SU-DHL-6 (cell line): ENCODE data around the gene NRF1.
"Not testable (repeated sequence)": the region's sequence is repeated elsewhere in the genome, so short reads cannot be mapped to it uniquely, and the experiment has no call there.

Experiments used
- H2AFZ ChIP-seq: fragments of 200-600 bp; sonication (generic); 2 replicates; pipeline ENCODE4 v1.6.1; 2014; ENCODE audit warnings: low read depth, mild to moderate bottlenecking, moderate library complexity, mixed read lengths, antibody characterized with exemption, low read length; ENCODE audit not compliant: severe bottlenecking
- H3F3A ChIP-seq: fragments of 200-600 bp; shearing (Covaris generic); 2 replicates; pipeline ENCODE4 v1.6.0; 2016; ENCODE audit warnings: antibody characterized with exemption, mild to moderate bottlenecking; ENCODE audit not compliant: insufficient read depth
- H3K27ac ChIP-seq: fragments of 200-600 bp; sonication (generic); 2 replicates; pipeline ENCODE4 v1.5.1; 2016; ENCODE audit warnings: low read depth, mild to moderate bottlenecking, low read length, moderate library complexity, mixed read lengths
- H3K27me3 ChIP-seq: fragments of 200-600 bp; sonication (generic), shearing (Covaris generic); 2 replicates; pipeline ENCODE4 v1.6.0; 2014; ENCODE audit warnings: mild to moderate bottlenecking, low read length
- H3K36me3 ChIP-seq: fragments of 200-600 bp; sonication (generic); 2 replicates; pipeline ENCODE4 v1.6.1; 2014; ENCODE audit warnings: mild to moderate bottlenecking, low read length, mixed read lengths
- H3K4me2 ChIP-seq: fragments of 300-600, 200-600 bp; shearing (Covaris generic), sonication (generic); 2 replicates; pipeline ENCODE4 v1.6.0; 2014; ENCODE audit warnings: low read length, low read depth, mild to moderate bottlenecking; ENCODE audit not compliant: poor library complexity, severe bottlenecking
- H3K4me3 ChIP-seq: fragments of 200-600 bp; sonication (generic); 2 replicates; pipeline ENCODE4 v1.5.1; 2014; ENCODE audit warnings: antibody characterized with exemption, low read length, mild to moderate bottlenecking, mixed read lengths; ENCODE audit not compliant: insufficient read depth, poor library complexity, severe bottlenecking
- H3K79me2 ChIP-seq: fragments of 200-600 bp; sonication (generic); 2 replicates; pipeline ENCODE4 v1.6.1; 2014; ENCODE audit warnings: mild to moderate bottlenecking, low read length, moderate library complexity; ENCODE audit not compliant: insufficient read depth
- H3K9ac ChIP-seq: fragments of 200-600 bp; sonication (generic); 2 replicates; pipeline ENCODE4 v1.7.0; 2014; ENCODE audit warnings: mild to moderate bottlenecking, low read length
- H3K9me2 ChIP-seq: fragments of 200-600 bp; sonication (generic); replicated peaks from 2 replicates; pipeline ENCODE4 v1.6.1; 2014; ENCODE audit warnings: low read length; ENCODE audit not compliant: insufficient read depth
- H3K9me3 ChIP-seq: fragments of 200-600 bp; sonication (generic); 2 replicates; pipeline ENCODE4 v1.6.1; 2014; ENCODE audit warnings: low read length, mixed read lengths; ENCODE audit not compliant: insufficient read depth
- H4K20me1 ChIP-seq: fragments of 200-600 bp; sonication (generic); 2 replicates; pipeline ENCODE4 v1.6.1; 2014; ENCODE audit warnings: low read depth, mild to moderate bottlenecking, antibody characterized with exemption, low read length, moderate library complexity, mixed read lengths
- CTCF ChIP-seq: fragments of 200-600 bp; sonication (generic); IDR thresholded peaks from one replicate; pipeline ENCODE4 v1.5.1; 2017; ENCODE audit warnings: antibody characterized with exemption, mild to moderate bottlenecking, low read length, moderate library complexity; ENCODE audit not compliant: insufficient read depth, poor library complexity, severe bottlenecking
- EZH2phosphoT487 ChIP-seq: fragments of 200-600 bp; sonication (generic), shearing (Covaris generic); conservative IDR thresholded peaks from 2 replicates; pipeline ENCODE4 v1.6.1; 2018; ENCODE audit warnings: mild to moderate bottlenecking, antibody characterized with exemption, low read length, moderate library complexity, mixed read lengths

NRF1 gene

DNA sequence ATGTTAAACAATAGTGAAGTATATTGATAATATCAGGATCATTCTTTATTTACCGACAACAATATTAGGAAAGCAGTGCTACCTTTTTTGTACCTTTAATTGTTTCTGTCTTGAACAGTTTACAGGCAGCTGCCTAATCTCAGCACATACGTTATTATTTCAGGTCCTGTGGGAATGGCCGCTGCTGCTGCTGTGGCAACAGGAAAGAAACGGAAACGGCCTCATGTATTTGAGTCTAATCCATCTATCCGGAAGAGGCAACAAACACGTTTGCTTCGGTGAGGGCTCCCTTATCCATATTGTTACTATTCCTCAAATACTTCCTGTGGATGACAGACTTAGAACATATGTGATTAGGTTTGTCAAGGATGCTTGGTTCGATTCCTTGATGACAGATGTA, 59.7 kb downstream of the NRF1 start:
- Histone ChIP-seq H4K20me1 (no peaks in the 10 kb centered on the region; the same call in 1 of the 2 replicates), H3K9ac (no peak overlapping the region), H3K36me3 (peaks cover 19% of the 10 kb centered on the region), H3K27ac (no peak overlapping the region), H3F3A (no peaks in the 10 kb centered on the region), H2AFZ (no peak overlapping the region), H3K9me3 (no peaks in the 10 kb centered on the region), H3K79me2 (no peaks in the 10 kb centered on the region), H3K4me2 (no peak overlapping the region), H3K27me3 (no peaks in the 10 kb centered on the region), H3K4me3 (no peak overlapping the region), H3K9me2 (no peaks in the 10 kb centered on the region)
- TF ChIP-seq EZH2phosphoT487, result no peak
- no peak for TF ChIP-seq CTCF

DNA sequence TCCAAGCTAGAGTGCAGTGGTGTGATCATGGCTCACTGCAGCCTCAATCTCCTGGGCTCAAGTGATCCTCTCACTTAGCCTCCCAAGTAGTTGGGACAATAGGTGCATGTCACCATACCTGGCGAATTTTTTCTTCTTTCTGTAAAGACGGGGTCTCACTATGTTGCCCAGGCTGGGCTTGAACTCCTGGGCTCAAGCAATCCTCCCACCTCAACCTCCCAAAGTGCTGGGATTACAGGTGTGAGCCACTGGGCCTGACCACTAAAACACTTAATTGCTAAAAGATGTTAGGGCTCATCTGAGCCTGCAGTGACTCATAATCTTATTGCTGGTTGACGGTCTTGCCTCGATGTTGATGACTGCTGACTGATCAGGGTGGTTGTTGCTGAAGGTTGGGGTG, 63.0 kb downstream of the NRF1 start:
- H3K27me3 ChIP-seq, H3K4me3 ChIP-seq, H3K9me3 ChIP-seq, H3K9me2 ChIP-seq, H3K27ac ChIP-seq, H4K20me1 ChIP-seq, H2AFZ ChIP-seq, H3K9ac ChIP-seq, H3K79me2 ChIP-seq, H3F3A ChIP-seq, H3K4me2 ChIP-seq: not testable (repeated sequence)
- H3K36me3 ChIP-seq, result peaks cover 23% of the 10 kb centered on the region

GRCh38 chr7:129675521-129675920, 64.0 kb downstream of the NRF1 start:
- no peak overlapping the region for H3K27ac ChIP-seq
- H3F3A ChIP-seq, result no peaks in the 10 kb centered on the region
- TF ChIP-seq CTCF (no peak), EZH2phosphoT487 (no peak)
- no peak overlapping the region for H3K4me3 ChIP-seq
- no peaks in the 10 kb centered on the region for H3K9me2 ChIP-seq
- no peaks in the 10 kb centered on the region for H4K20me1 ChIP-seq
- H3K36me3 ChIP-seq, result peaks cover 23% of the 10 kb centered on the region
- no peak overlapping the region for H3K4me2 ChIP-seq
- no peaks in the 10 kb centered on the region for H3K79me2 ChIP-seq
- no peak overlapping the region for H3K9ac ChIP-seq
- H2AFZ ChIP-seq, result no peak overlapping the region
- H3K27me3 ChIP-seq, result no peaks in the 10 kb centered on the region
- no peaks in the 10 kb centered on the region for H3K9me3 ChIP-seq

- no peak overlapping the region for H2AFZ ChIP-seq
- TF ChIP-seq EZH2phosphoT487, result no peak
- no peak overlapping the region for H3K27ac ChIP-seq
- no peak overlapping the region for H3K4me3 ChIP-seq
- no peaks in the 10 kb centered on the region for H4K20me1 ChIP-seq
- no peak overlapping the region for H3K4me2 ChIP-seq
- H3F3A ChIP-seq, result no peaks in the 10 kb centered on the region
- no peaks in the 10 kb centered on the region for H3K79me2 ChIP-seq
- H3K9me2 ChIP-seq, result no peaks in the 10 kb centered on the region
- no peaks in the 10 kb centered on the region for H3K27me3 ChIP-seq
- no peaks in the 10 kb centered on the region for H3K9me3 ChIP-seq
- H3K9ac ChIP-seq, result no peak overlapping the region
- peaks cover 23% of the 10 kb centered on the region for H3K36me3 ChIP-seq
Observed at GRCh38 chr7:129676017-129676897, 64.7 kb downstream of the NRF1 start.
